Skeletal muscle tissue (tissue), 4 donors: ENCODE results near the gene SLC6A20. TPM values are rescaled to one million over a fixed set of nuclear protein-coding genes. Genes with fewer than 3 reads are reported as not detected.

ENCODE experiments used
- H3K27ac ChIP-seq: one replicate; pipeline ENCODE4 v1.7.0; 2013; ENCODE audit warnings: mild to moderate bottlenecking, low read depth, low read length, inconsistent platforms
- H3K27me3 ChIP-seq, 3 donors: one replicate each; pipeline ENCODE4 v1.7.0; 2013; ENCODE audit warnings: low read length in 3 of 3; ENCODE audit not compliant: control insufficient read depth in 3 of 3, insufficient read depth in 3 of 3
- H3K36me3 ChIP-seq, 3 donors: one replicate each; pipeline ENCODE4 v1.7.0; 2013; ENCODE audit warnings: low read length in 3 of 3; ENCODE audit not compliant: control insufficient read depth in 3 of 3, insufficient read depth in 3 of 3
- H3K4me1 ChIP-seq, 3 donors: one replicate each; pipeline ENCODE4 v1.7.0; 2013; ENCODE audit warnings: low read length in 3 of 3, mild to moderate bottlenecking in 3 of 3; ENCODE audit not compliant: control insufficient read depth in 3 of 3, insufficient read depth in 3 of 3
- H3K4me3 ChIP-seq, 3 donors: one replicate each; pipeline ENCODE4 v1.7.0; 2013; ENCODE audit warnings: low read length in 3 of 3
- H3K9ac ChIP-seq, 3 donors: one replicate each; pipeline ENCODE4 v1.7.0; 2013; ENCODE audit warnings: low read length in 3 of 3, mild to moderate bottlenecking in 3 of 3, moderate library complexity in 2 of 3, low read depth in 1 of 3
- H3K9me3 ChIP-seq, 3 donors: one replicate each; pipeline ENCODE4 v1.7.0; 2013; ENCODE audit warnings: low read length in 3 of 3; ENCODE audit not compliant: control insufficient read depth in 3 of 3
- total RNA-seq: library from RNA; depleted of rRNA; stranded (reverse); fragments of >200 nt; gene quantifications from one replicate; pipeline ENCODE4 v1.2.3, GENCODE V29; 2014
- donor health status: Osteomylitis.

SLC6A20 gene
- total RNA-seq, 1 donor from 2014 or later = under 0.01 TPM

- Histone ChIP-seq H3K4me1 (peaks cover 3 to 4% (median 4%) of the 10 kb centered on the region in 3 donors), H3K4me3 (no peak overlapping the region), H3K27me3 (no peaks in the 10 kb centered on the region), H3K36me3 (peaks cover 7 to 31% (median 19%) of the 10 kb centered on the region in 3 donors), H3K9ac (no peak overlapping the region), H3K9me3 (no peaks in the 10 kb centered on the region), H3K27ac (no peak overlapping the region)
These were observed 30.6 kb upstream of the SLC6A20 start for GRCh38 chr3:45826908-45827307.

GRCh38 chr3:45826321-45826720, 30.0 kb upstream of the SLC6A20 start:
- peaks cover 7 to 28% (median 19%) of the 10 kb centered on the region in 3 donors for H3K36me3 ChIP-seq
- no peak overlapping the region for H3K27ac ChIP-seq
- no peaks in the 10 kb centered on the region for H3K9me3 ChIP-seq

GRCh38 chr3:45821127-45821526, 24.8 kb upstream of the SLC6A20 start:
- Histone ChIP-seq H3K36me3 (peaks cover 0 to 17% (median 4%) of the 10 kb centered on the region in 3 donors), H3K9me3 (no peaks in the 10 kb centered on the region), H3K9ac (no peak overlapping the region), H3K4me3 (no peak overlapping the region), H3K4me1 (peaks cover 33 to 45% (median 37%) of the 10 kb centered on the region in 3 donors), H3K27me3 (no peaks in the 10 kb centered on the region), H3K27ac (no peak overlapping the region)

More at GRCh38 chr3:45826321-45826720, 30.0 kb upstream of the SLC6A20 start:
- Histone ChIP-seq H3K4me3 (no peak overlapping the region), H3K27me3 (no peaks in the 10 kb centered on the region), H3K4me1 (peaks cover 3 to 8% (median 6%) of the 10 kb centered on the region in 3 donors), H3K9ac (no peak overlapping the region)

- Histone ChIP-seq H3K27me3 (no peaks in the 10 kb centered on the region), H3K36me3 (peaks cover 0 to 8% (median 1%) of the 10 kb centered on the region in 3 donors), H3K4me1 (peaks cover 36 to 50% (median 40%) of the 10 kb centered on the region in 3 donors), H3K9me3 (no peaks in the 10 kb centered on the region), H3K27ac (peak overlapping the region; percentile 84), H3K4me3 (no peak overlapping the region), H3K9ac (no peak overlapping the region)
These were observed 23.2 kb upstream of the SLC6A20 start for GRCh38 chr3:45819543-45819942.

GRCh38 chr3:45817831-45818522, 21.6 kb upstream of the SLC6A20 start:
- peak overlapping the region; percentile 84 for H3K27ac ChIP-seq
- H3K4me1 ChIP-seq = peaks cover 36 to 50% (median 40%) of the 10 kb centered on the region in 3 donors
- peak overlapping the region in 1 of 3 donors; percentile 7 for H3K9ac ChIP-seq
- no peaks in the 10 kb centered on the region for H3K9me3 ChIP-seq
- peaks cover 0 to 3% (median 0%) of the 10 kb centered on the region in 3 donors for H3K36me3 ChIP-seq
- no peaks in the 10 kb centered on the region for H3K27me3 ChIP-seq
- peak overlapping the region in 2 of 3 donors; percentile 15 to 41 for H3K4me3 ChIP-seq

GRCh38 chr3:45816544-45816943, 20.2 kb upstream of the SLC6A20 start:
- no peaks in the 10 kb centered on the region for H3K36me3 ChIP-seq
- no peaks in the 10 kb centered on the region for H3K27me3 ChIP-seq
- peak overlapping the region in 1 of 3 donors; percentile 22 for H3K4me3 ChIP-seq
- peaks cover 30 to 43% (median 37%) of the 10 kb centered on the region in 3 donors for H3K4me1 ChIP-seq
- no peak overlapping the region for H3K9ac ChIP-seq
- peak overlapping the region; percentile 84 for H3K27ac ChIP-seq
- H3K9me3 ChIP-seq = no peaks in the 10 kb centered on the region

GRCh38 chr3:45814322-45814721, 18.0 kb upstream of the SLC6A20 start:
- Histone ChIP-seq H3K27ac (no peak overlapping the region), H3K36me3 (no peaks in the 10 kb centered on the region), H3K4me1 (peaks cover 27 to 34% (median 32%) of the 10 kb centered on the region in 3 donors), H3K4me3 (no peak overlapping the region), H3K27me3 (no peaks in the 10 kb centered on the region), H3K9ac (no peak overlapping the region), H3K9me3 (no peaks in the 10 kb centered on the region)

- Histone ChIP-seq H3K36me3 (no peaks in the 10 kb centered on the region), H3K9me3 (no peaks in the 10 kb centered on the region), H3K4me1 (peaks cover 0 to 6% (median 2%) of the 10 kb centered on the region in 3 donors), H3K27me3 (no peaks in the 10 kb centered on the region), H3K9ac (peak overlapping the region in 1 of 3 donors; percentile 15), H3K4me3 (no peak overlapping the region), H3K27ac (no peak overlapping the region)
These were observed 11.6 kb upstream of the SLC6A20 start for GRCh38 chr3:45807681-45808540.

GRCh38 chr3:45807133-45807532, 10.8 kb upstream of the SLC6A20 start:
- no peaks in the 10 kb centered on the region for H3K27me3 ChIP-seq
- peaks cover 0 to 6% (median 2%) of the 10 kb centered on the region in 3 donors for H3K4me1 ChIP-seq
- peak overlapping the region in 1 of 3 donors; percentile 15 for H3K9ac ChIP-seq
- no peak overlapping the region for H3K4me3 ChIP-seq
- no peaks in the 10 kb centered on the region for H3K36me3 ChIP-seq
- no peak overlapping the region for H3K27ac ChIP-seq
- H3K9me3 ChIP-seq = no peaks in the 10 kb centered on the region

- H3K36me3 ChIP-seq = no peaks in the 10 kb centered on the region
- H3K9ac ChIP-seq = no peak overlapping the region
- no peaks in the 10 kb centered on the region for H3K9me3 ChIP-seq
- H3K27ac ChIP-seq = no peak overlapping the region
- H3K4me1 ChIP-seq = peaks cover 0 to 6% (median 2%) of the 10 kb centered on the region in 3 donors
- H3K4me3 ChIP-seq = no peak overlapping the region
- no peaks in the 10 kb centered on the region for H3K27me3 ChIP-seq
These were observed 9.7 kb upstream of the SLC6A20 start for GRCh38 chr3:45806072-45806471.
